ENCODE measurements around the gene SLC9A3. TPM values are rescaled to one million over a fixed set of nuclear protein-coding genes. Genes with fewer than 3 reads are reported as not detected.

Gene SLC9A3
- total RNA-seq, 1 experiment from 2014 or later, result 0.85 TPM

GRCh38 chr5:556909-557441 is 32.7 kb upstream of the SLC9A3 start:
- H3K27me3 Mint-ChIP-seq (ENCODE audit: low read depth), result peaks cover 57% of the 10 kb centered on the region
- Histone ChIP-seq H2BK12ac (ENCODE audit: insufficient read length, low read depth, low read length) (no peak overlapping the region), H3K56ac (ENCODE audit: insufficient read length, low read depth, low read length) (no peak overlapping the region), H2AK5ac (ENCODE audit: insufficient read length, low read length) (no peak overlapping the region), H3K9me3 (ENCODE audit: control insufficient read depth, low read depth, low read length) (no peaks in the 10 kb centered on the region), H3K4ac (ENCODE audit: low read depth, low read length) (no peak overlapping the region), H3K23me2 (ENCODE audit: insufficient read length, low read depth, low read length, poor library complexity, severe bottlenecking) (no peaks in the 10 kb centered on the region), H2AFZ (ENCODE audit: low read length) (no peak overlapping the region), H4K91ac (ENCODE audit: insufficient read length, low read depth, low read length) (no peak overlapping the region), H3K79me2 (ENCODE audit: insufficient read depth, low read length) (no peaks in the 10 kb centered on the region), H2BK20ac (ENCODE audit: low read depth, low read length, poor library complexity, severe bottlenecking) (no peak overlapping the region), H2BK5ac (ENCODE audit: insufficient read length, low read length) (no peak overlapping the region), H4K20me1 (ENCODE audit: control insufficient read depth, insufficient read depth, insufficient read length) (no peaks in the 10 kb centered on the region), H3T11ph (ENCODE audit: low read length) (no peak overlapping the region), H2BK120ac (ENCODE audit: low read depth, low read length, poor library complexity, severe bottlenecking) (no peak overlapping the region), H4K5ac (ENCODE audit: insufficient read length, low read depth, low read length) (no peak overlapping the region), H3K23ac (ENCODE audit: insufficient read length, low read depth, low read length) (no peak overlapping the region), H3K9ac (ENCODE audit: extremely low read depth, insufficient read length, low read length) (no peak overlapping the region), H2BK15ac (ENCODE audit: low read depth, low read length) (no peak overlapping the region), H3K14ac (ENCODE audit: insufficient read depth, low read length) (no peak overlapping the region), H3K27ac (ENCODE audit: insufficient read length, low read depth, low read length) (no peak overlapping the region), H3K4me1 (ENCODE audit: insufficient read depth, low read length) (no peaks in the 10 kb centered on the region), H3K4me2 (ENCODE audit: insufficient read depth, insufficient read length, low read length) (no peak overlapping the region), H3K27me3 (ENCODE audit: insufficient read depth, low read length) (no peaks in the 10 kb centered on the region), H3K79me1 (ENCODE audit: insufficient read depth, low read depth, low read length, poor library complexity, severe bottlenecking) (no peaks in the 10 kb centered on the region), H4K8ac (replicated peaks; ENCODE audit: insufficient read length, low read depth, low read length) (no peak overlapping the region), H3K18ac (ENCODE audit: insufficient read length, low read depth, low read length) (no peak overlapping the region)
- no peaks in the 10 kb centered on the region for H3K9me3 Mint-ChIP-seq
- DNase-seq, result no peak
- H3K36me3 Mint-ChIP-seq (ENCODE audit: insufficient read depth in 1 of 3, low read depth in 3 of 3), result no peaks in the 10 kb centered on the region
- no peak overlapping the region for H3K27ac Mint-ChIP-seq
- TF ChIP-seq CTCF (conservative IDR thresholded peaks at IDR 0.05), result no peak
- no CpG with 5 or more reads among the region's 19 CpGs for WGBS (ENCODE audit: extremely low coverage, insufficient read length, low lambda C conversion rate)
- H3K4me1 Mint-ChIP-seq, result peaks cover 4 to 9% of the 10 kb centered on the region in 2 experiments; a peak in 3 of 4 replicates
- H3K4me3 Mint-ChIP-seq, result no peak overlapping the region

Data from H9 (cell line).